Skin epidermis (tissue), 12 donors: ENCODE measurements around the gene PPIP5K1.
"Not testable (repeated sequence)": the region's sequence is repeated elsewhere in the genome, so short reads cannot be mapped to it uniquely, and the experiment has no call there.

ENCODE experiments used
- H3K27ac ChIP-seq, 21 experiments: fragments of 200-600 bp; sonication (generic) in 11 of 21; one replicate each; pipeline ENCODE4 v1.5.0; 2020; ENCODE audit warnings: mild to moderate bottlenecking in 3 of 21, inconsistent platforms in 2 of 21, moderate library complexity in 2 of 21
- H3K4me3 ChIP-seq, 7 experiments: fragments of 200-600 bp; sonication (generic) in 2 of 7; one replicate each; pipeline ENCODE4 v1.5.0; 2020; ENCODE audit warnings: inconsistent platforms in 2 of 7, mild to moderate bottlenecking in 2 of 7, moderate library complexity in 1 of 7

Gene PPIP5K1

GRCh38 chr15:43589778-43590466, at the start of gene PPIP5K1:
TSS of gene PPIP5K1 (minus strand) at chr15:43590208. CDS start at chr15:43584504, 5,704 bp downstream.
- not testable (repeated sequence) for H3K27ac ChIP-seq, H3K4me3 ChIP-seq

- not testable (repeated sequence) for H3K27ac ChIP-seq, H3K4me3 ChIP-seq
These were observed 48.6 kb upstream of the PPIP5K1 start for GRCh38 chr15:43638464-43639204.

- H3K4me3 ChIP-seq, H3K27ac ChIP-seq: not testable (repeated sequence)
These were observed 36.9 kb upstream of the PPIP5K1 start for GRCh38 chr15:43626937-43627336.

GRCh38 chr15:43625106-43625505, 35.1 kb upstream of the PPIP5K1 start:
- H3K4me3 ChIP-seq, result no peak overlapping the region

GRCh38 chr15:43622068-43622799, 32.2 kb upstream of the PPIP5K1 start:
- not testable (repeated sequence) for H3K27ac ChIP-seq, H3K4me3 ChIP-seq

More at GRCh38 chr15:43625106-43625505, 35.1 kb upstream of the PPIP5K1 start:
- no peak overlapping the region for H3K27ac ChIP-seq

GRCh38 chr15:43618700-43619099, 28.7 kb upstream of the PPIP5K1 start, which contains the start of gene STRC:
TSS of gene STRC (minus strand) at chr15:43618800. CDS start at chr15:43618722, 78 bp downstream.
- H3K4me3 ChIP-seq, result not testable (repeated sequence)

GRCh38 chr15:43617750-43618149, 27.7 kb upstream of the PPIP5K1 start:
- H3K27ac ChIP-seq, H3K4me3 ChIP-seq: not testable (repeated sequence)

More at GRCh38 chr15:43618700-43619099, 28.7 kb upstream of the PPIP5K1 start, which contains the start of gene STRC:
- H3K27ac ChIP-seq, result not testable (repeated sequence)

GRCh38 chr15:43602233-43602632, 12.2 kb upstream of the PPIP5K1 start:
- H3K27ac ChIP-seq, H3K4me3 ChIP-seq: not testable (repeated sequence)

- H3K4me3 ChIP-seq, H3K27ac ChIP-seq: not testable (repeated sequence)
These were observed 10.2 kb upstream of the PPIP5K1 start for GRCh38 chr15:43600200-43600599.

- not testable (repeated sequence) for H3K4me3 ChIP-seq, H3K27ac ChIP-seq
These were observed 9.1 kb upstream of the PPIP5K1 start for GRCh38 chr15:43599131-43599530.

- not testable (repeated sequence) for H3K4me3 ChIP-seq, H3K27ac ChIP-seq
These were observed 3.6 kb upstream of the PPIP5K1 start, which contains the start of gene CKMT1B for GRCh38 chr15:43593328-43594190. TSS of gene CKMT1B (plus strand) at chr15:43594027. CDS start at chr15:43594219, 192 bp downstream.

- not testable (repeated sequence) for H3K27ac ChIP-seq
These were observed 2.8 kb upstream of the PPIP5K1 start for GRCh38 chr15:43592841-43593240.

GRCh38 chr15:43574607-43575006, 15.4 kb downstream of the PPIP5K1 start:
- H3K27ac ChIP-seq, H3K4me3 ChIP-seq: not testable (repeated sequence)

More at GRCh38 chr15:43592841-43593240, 2.8 kb upstream of the PPIP5K1 start:
- H3K4me3 ChIP-seq, result not testable (repeated sequence)

GRCh38 chr15:43566615-43567014, 23.4 kb downstream of the PPIP5K1 start:
- H3K27ac ChIP-seq, H3K4me3 ChIP-seq: not testable (repeated sequence)

- H3K4me3 ChIP-seq, H3K27ac ChIP-seq: not testable (repeated sequence)
These were observed 26.2 kb downstream of the PPIP5K1 start for GRCh38 chr15:43563793-43564192.

- not testable (repeated sequence) for H3K4me3 ChIP-seq, H3K27ac ChIP-seq
These were observed 27.3 kb downstream of the PPIP5K1 start for GRCh38 chr15:43562753-43563152.

GRCh38 chr15:43552986-43553385, 37.0 kb downstream of the PPIP5K1 start:
- Histone ChIP-seq H3K4me3 (no peak overlapping the region), H3K27ac (no peak overlapping the region)

GRCh38 chr15:43552256-43552655, 37.8 kb downstream of the PPIP5K1 start:
- no peak overlapping the region for H3K4me3 ChIP-seq
- peak overlapping the region in 2 of 21 experiments; percentile 17 to 43 for H3K27ac ChIP-seq
